B cell (primary cell): ENCODE data around the gene TMEM260.

Source experiments
- EZH2 ChIP-seq: IDR thresholded peaks from 2 replicates; pipeline ENCODE4 v1.6.1; 2012; ENCODE audit warnings: borderline replicate concordance, low read depth, mild to moderate bottlenecking, moderate library complexity, low read length; ENCODE audit not compliant: insufficient read depth, poor library complexity, severe bottlenecking
- TF ChIP-seq, protein P1 (sequence below): fragments of 200-600 bp; IDR thresholded peaks from one replicate; pipeline ENCODE4 v1.8.0; 2022; ENCODE audit warnings: antibody characterized with exemption, mild to moderate bottlenecking

DNA sequence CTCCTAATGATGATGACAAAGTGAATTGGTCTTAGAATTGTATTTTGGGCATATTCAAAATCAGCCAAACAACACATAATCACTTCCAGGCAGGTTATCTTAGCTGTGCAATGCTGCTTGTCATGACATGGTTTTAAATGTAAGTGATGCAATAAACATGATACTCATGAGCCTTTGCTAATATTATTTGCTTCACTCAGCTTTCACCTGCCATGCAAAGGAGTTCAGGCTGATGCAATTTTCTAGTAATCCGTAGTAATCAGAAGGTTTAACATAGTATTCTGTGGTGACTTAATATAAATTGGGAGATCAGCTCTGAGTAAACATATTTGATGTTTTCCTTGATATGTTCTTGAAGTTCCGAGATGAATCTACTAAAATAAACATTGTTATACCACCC is 29.1 kb downstream of the TMEM260 start:
- TF ChIP-seq, protein P1, sequence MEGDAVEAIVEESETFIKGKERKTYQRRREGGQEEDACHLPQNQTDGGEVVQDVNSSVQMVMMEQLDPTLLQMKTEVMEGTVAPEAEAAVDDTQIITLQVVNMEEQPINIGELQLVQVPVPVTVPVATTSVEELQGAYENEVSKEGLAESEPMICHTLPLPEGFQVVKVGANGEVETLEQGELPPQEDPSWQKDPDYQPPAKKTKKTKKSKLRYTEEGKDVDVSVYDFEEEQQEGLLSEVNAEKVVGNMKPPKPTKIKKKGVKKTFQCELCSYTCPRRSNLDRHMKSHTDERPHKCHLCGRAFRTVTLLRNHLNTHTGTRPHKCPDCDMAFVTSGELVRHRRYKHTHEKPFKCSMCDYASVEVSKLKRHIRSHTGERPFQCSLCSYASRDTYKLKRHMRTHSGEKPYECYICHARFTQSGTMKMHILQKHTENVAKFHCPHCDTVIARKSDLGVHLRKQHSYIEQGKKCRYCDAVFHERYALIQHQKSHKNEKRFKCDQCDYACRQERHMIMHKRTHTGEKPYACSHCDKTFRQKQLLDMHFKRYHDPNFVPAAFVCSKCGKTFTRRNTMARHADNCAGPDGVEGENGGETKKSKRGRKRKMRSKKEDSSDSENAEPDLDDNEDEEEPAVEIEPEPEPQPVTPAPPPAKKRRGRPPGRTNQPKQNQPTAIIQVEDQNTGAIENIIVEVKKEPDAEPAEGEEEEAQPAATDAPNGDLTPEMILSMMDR, result no peak
- no peak for TF ChIP-seq EZH2
